ENCODE results near the gene PCSK6. TPM values are rescaled to one million over a fixed set of nuclear protein-coding genes. Genes with fewer than 3 reads are reported as not detected.

Gene PCSK6
- total RNA-seq, 1 donor from 2014 or later: 5.4 TPM

DNA sequence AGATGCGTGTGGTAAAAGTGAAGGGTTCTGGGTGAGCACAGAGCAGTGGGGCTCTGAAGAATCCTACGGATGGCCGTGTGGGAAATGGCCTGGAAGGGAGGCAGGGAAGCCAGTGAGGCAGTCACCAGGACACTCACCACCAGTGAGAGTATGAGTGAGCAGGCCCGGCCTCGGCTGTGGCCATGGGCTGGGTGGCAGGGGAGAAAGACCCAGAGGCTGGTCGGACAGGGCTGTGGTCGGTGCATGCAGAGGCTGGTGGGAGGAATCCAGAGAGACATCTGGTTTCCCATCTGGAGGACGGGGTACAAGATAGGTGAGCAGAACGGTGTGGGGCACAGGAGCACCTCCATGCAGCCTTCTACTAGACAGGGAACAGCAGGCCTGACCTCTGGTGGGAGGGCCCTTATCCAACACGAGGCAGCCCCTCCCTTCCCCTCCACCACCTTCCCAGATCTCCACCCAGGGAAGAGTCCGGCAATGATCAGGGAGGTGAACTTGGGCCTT is 10.1 kb downstream of the PCSK6 start:
- Mint-ChIP-seq H3K9me3 (no peaks in the 10 kb centered on the region), H3K4me3 (no peak overlapping the region), H3K36me3 (ENCODE audit: low read depth) (no peaks in the 10 kb centered on the region), H3K4me1 (peaks cover 29% of the 10 kb centered on the region), H3K27ac (ENCODE audit: unreplicated experiment) (peak overlapping the region; percentile 22), H3K27me3 (ENCODE audit: low read depth) (peaks cover 4% of the 10 kb centered on the region)
- TF ChIP-seq, protein P1, sequence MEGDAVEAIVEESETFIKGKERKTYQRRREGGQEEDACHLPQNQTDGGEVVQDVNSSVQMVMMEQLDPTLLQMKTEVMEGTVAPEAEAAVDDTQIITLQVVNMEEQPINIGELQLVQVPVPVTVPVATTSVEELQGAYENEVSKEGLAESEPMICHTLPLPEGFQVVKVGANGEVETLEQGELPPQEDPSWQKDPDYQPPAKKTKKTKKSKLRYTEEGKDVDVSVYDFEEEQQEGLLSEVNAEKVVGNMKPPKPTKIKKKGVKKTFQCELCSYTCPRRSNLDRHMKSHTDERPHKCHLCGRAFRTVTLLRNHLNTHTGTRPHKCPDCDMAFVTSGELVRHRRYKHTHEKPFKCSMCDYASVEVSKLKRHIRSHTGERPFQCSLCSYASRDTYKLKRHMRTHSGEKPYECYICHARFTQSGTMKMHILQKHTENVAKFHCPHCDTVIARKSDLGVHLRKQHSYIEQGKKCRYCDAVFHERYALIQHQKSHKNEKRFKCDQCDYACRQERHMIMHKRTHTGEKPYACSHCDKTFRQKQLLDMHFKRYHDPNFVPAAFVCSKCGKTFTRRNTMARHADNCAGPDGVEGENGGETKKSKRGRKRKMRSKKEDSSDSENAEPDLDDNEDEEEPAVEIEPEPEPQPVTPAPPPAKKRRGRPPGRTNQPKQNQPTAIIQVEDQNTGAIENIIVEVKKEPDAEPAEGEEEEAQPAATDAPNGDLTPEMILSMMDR (conservative IDR thresholded peaks at IDR 0.05): no peak
- DNase-seq (ENCODE audit: low read depth, low spot score): no peak

DNA sequence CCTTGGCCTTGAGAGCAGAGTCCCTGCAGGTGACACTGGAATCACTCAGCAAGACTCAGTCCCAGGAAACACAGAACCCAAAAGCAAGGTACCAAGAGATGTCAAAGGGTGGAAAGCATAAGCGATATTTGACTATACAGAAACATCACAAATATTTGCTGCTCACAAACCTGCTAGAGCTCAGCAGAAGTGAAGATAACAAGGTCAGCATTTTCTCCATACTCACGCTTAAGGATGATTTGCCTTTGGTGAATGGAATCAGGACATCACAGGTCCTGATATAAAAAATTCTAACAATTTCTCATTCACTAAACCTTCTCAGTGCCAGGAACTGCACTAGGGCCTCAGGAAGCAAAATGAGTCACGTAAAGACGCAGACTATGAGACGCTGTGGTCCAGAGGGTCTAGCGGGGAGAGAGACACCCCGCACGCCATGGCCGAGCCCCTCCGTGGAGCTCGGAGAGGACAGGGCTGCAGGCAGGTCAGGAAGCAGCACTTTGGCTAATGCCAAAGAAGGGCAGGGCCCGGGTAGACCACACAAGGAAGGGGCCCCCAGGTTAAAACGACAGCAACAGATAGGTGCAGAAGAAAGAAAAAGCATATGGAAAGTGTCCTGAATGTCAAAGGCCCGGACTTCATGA is 10.7 kb downstream of the PCSK6 start:
- no peaks in the 10 kb centered on the region for H3K27me3 Mint-ChIP-seq (ENCODE audit: low read depth)
- peaks cover 29% of the 10 kb centered on the region for H3K4me1 Mint-ChIP-seq
- no peaks in the 10 kb centered on the region for H3K36me3 Mint-ChIP-seq (ENCODE audit: low read depth)
- H3K27ac Mint-ChIP-seq (ENCODE audit: unreplicated experiment): no peak overlapping the region
- no peak overlapping the region for H3K4me3 Mint-ChIP-seq
- no peaks in the 10 kb centered on the region for H3K9me3 Mint-ChIP-seq
- DNase-seq (ENCODE audit: low read depth, low spot score): no peak
- TF ChIP-seq, protein P1 (conservative IDR thresholded peaks at IDR 0.05): no peak

DNA sequence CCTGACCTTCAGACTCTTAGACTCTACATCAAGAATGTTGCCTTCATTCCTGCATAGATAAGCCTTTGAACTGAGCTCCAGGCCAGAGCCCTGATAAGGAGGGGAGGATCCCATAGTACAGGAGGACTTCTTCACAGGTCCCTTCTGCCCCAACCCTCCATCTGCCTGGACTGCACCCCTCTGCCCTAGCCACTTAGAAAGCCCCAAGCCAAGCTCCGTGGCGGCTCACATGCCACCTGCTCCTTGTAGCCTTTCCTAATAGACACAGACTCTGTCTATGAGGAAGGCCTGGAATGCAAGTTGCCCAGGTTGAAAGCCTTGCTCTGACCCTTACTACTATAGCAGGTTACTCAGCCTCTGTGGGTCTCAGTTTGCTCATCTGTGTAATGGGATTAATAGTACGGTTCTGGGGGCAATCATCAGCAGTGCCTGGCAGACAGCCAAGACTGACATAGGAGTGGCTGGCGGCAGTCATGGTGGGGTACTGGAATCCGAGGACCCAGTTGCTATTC is 11.6 kb downstream of the PCSK6 start:
- Mint-ChIP-seq H3K4me3 (no peak overlapping the region), H3K4me1 (peaks cover 29% of the 10 kb centered on the region), H3K36me3 (ENCODE audit: low read depth) (no peaks in the 10 kb centered on the region), H3K27ac (ENCODE audit: unreplicated experiment) (no peak overlapping the region), H3K9me3 (no peaks in the 10 kb centered on the region), H3K27me3 (ENCODE audit: low read depth) (no peaks in the 10 kb centered on the region)
- TF ChIP-seq, protein P1 (conservative IDR thresholded peaks at IDR 0.05): no peak
- no peak for DNase-seq (ENCODE audit: low read depth, low spot score)

DNA sequence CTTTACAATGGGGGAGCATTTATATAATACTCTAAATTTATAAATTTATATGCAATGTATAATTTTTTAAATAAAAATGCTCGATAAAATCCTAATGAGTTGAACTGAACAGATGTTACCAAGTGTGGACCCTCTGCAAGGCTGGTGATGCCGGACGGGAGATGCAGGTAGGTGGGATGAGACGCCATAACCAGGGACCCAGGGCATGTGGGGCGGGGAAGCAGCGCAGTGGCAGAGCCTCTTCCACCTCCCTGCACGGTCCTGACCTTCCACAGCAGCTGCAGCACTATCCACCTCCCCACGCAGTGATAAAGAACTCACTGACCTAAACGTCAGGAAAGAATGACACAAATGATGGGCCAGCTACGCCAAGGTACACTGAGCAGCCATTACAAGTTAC is 12.8 kb downstream of the PCSK6 start:
- TF ChIP-seq, protein P1 (conservative IDR thresholded peaks at IDR 0.05): no peak
- DNase-seq (ENCODE audit: low read depth, low spot score): no peak
- peaks cover 31% of the 10 kb centered on the region for H3K4me1 Mint-ChIP-seq
- no peaks in the 10 kb centered on the region for H3K27me3 Mint-ChIP-seq (ENCODE audit: low read depth)
- H3K9me3 Mint-ChIP-seq: no peaks in the 10 kb centered on the region
- no peaks in the 10 kb centered on the region for H3K36me3 Mint-ChIP-seq (ENCODE audit: low read depth)
- no peak overlapping the region for H3K27ac Mint-ChIP-seq (ENCODE audit: unreplicated experiment)
- no peak overlapping the region for H3K4me3 Mint-ChIP-seq

DNA sequence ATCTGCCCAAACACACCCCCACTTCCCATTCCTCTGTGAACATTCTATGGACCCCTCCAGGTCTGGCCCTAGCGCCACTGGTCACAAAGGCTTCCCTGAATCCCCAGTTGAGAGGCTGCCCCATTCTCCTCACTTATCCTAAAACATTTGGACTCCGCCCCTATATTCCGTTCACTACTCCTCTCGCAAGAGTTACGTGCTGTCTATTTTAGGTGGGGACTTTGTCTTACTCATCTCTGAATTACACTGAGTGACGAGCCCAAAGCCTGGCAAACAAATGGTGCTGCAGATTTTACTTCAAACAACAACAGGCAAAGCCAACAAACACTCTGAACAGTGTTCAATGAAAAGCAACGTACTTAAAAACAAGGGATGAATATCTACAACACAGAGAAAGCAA is 14.5 kb downstream of the PCSK6 start:
- no peaks in the 10 kb centered on the region for H3K9me3 Mint-ChIP-seq
- no peak overlapping the region for H3K4me3 Mint-ChIP-seq
- peaks cover 30% of the 10 kb centered on the region for H3K4me1 Mint-ChIP-seq
- DNase-seq (ENCODE audit: low read depth, low spot score): no peak
- H3K36me3 Mint-ChIP-seq (ENCODE audit: low read depth): no peaks in the 10 kb centered on the region
- no peak overlapping the region for H3K27ac Mint-ChIP-seq (ENCODE audit: unreplicated experiment)
- no peaks in the 10 kb centered on the region for H3K27me3 Mint-ChIP-seq (ENCODE audit: low read depth)
- TF ChIP-seq, protein P1 (conservative IDR thresholded peaks at IDR 0.05): no peak
